Epithelial cell of proximal tubule (primary cell): Measurements from ENCODE around the gene SDHD. TPM values are rescaled to one million over a fixed set of nuclear protein-coding genes. Genes with fewer than 3 reads are reported as not detected.

Experiments
- DNase-seq: peaks from one replicate; pipeline ENCODE4 v3.0.0-alpha.2; 2011; ENCODE audit warnings: low read depth
- H3K4me3 ChIP-seq: 2 replicates; pipeline ENCODE4 v1.5.1; 2011; ENCODE audit warnings: low read depth, mild to moderate bottlenecking, low read length
- total RNA-seq: library from RNA; depleted of rRNA; stranded (reverse); fragments of >200 nt; gene quantifications from 2 replicates; pipeline ENCODE4 v1.2.3, GENCODE V29; 2015
- TF ChIP-seq, protein P1 (sequence below): conservative IDR thresholded peaks from 2 replicates; pipeline ENCODE4 v1.5.1; 2012; ENCODE audit warnings: low read depth, mild to moderate bottlenecking, low read length

Gene SDHD
- total RNA-seq, 1 donor from 2014 or later = 48.5 TPM

DNA sequence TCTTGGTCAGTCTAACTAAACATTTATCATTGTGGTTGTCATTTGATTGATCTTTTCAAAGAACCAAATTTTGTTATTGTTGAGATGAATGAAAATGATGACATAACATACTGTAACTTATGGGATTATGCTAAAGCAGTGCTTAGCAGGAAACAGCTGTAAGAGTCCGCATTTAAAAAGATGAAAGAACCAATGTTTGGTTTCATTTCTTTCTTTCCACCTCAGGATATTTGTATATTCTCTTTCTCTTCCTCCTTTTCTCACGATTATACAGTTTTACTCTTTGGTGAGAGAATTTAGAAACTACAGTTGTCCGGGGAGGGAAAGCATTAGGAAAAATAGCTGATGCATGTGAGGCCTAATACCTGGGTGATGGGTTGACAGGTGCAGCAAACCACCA, 36.0 kb upstream of the SDHD start:
- no peak overlapping the region for H3K4me3 ChIP-seq
- TF ChIP-seq, protein P1, sequence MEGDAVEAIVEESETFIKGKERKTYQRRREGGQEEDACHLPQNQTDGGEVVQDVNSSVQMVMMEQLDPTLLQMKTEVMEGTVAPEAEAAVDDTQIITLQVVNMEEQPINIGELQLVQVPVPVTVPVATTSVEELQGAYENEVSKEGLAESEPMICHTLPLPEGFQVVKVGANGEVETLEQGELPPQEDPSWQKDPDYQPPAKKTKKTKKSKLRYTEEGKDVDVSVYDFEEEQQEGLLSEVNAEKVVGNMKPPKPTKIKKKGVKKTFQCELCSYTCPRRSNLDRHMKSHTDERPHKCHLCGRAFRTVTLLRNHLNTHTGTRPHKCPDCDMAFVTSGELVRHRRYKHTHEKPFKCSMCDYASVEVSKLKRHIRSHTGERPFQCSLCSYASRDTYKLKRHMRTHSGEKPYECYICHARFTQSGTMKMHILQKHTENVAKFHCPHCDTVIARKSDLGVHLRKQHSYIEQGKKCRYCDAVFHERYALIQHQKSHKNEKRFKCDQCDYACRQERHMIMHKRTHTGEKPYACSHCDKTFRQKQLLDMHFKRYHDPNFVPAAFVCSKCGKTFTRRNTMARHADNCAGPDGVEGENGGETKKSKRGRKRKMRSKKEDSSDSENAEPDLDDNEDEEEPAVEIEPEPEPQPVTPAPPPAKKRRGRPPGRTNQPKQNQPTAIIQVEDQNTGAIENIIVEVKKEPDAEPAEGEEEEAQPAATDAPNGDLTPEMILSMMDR = no peak
- no peak for DNase-seq

DNA sequence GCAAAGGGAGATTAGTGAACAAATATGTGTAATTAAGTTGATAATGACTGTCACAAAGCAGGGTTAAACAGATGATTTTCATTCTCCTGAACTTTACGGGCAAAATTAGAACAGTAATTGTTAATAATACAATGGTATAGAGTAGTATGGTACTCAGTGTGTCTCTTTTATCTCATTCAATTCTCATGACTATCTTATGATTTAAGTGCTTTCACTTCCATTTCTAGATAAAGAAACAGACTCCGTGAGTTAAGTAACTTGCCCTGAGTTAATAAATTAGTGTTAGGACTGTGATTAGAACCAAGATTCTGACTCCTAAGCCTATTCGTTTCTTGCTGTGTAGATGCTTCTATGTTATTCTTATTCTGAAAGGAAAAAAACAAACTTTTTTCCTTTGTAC, 34.9 kb upstream of the SDHD start:
- no peak overlapping the region for H3K4me3 ChIP-seq
- DNase-seq = no peak
- TF ChIP-seq, protein P1 = no peak

- TF ChIP-seq, protein P1 = no peak
- no peak for DNase-seq
- no peak overlapping the region for H3K4me3 ChIP-seq
Observed at GRCh38 chr11:112057170-112057569, 29.5 kb upstream of the SDHD start.

DNA sequence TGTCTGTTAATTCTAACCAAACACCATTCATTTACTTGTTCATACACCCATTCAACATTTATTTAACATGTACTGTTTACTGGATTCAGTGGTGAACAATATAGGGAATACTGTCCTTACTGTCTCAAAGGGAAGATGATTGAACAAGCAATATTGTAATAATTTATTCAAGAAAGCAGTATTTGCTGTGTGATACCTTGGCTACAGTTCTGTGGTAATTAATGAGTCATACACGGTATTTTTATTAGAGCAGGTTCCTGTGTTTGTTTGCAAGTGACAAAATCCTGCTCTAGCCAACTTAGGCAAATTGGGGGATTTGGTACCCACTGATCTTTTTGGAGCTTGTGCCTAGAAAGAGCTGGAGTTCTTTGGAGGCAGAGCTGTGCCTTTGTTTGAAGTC, 28.6 kb upstream of the SDHD start:
- TF ChIP-seq, protein P1 = no peak
- H3K4me3 ChIP-seq = no peak overlapping the region
- no peak for DNase-seq

- DNase-seq = no peak
- H3K4me3 ChIP-seq = no peak overlapping the region
- TF ChIP-seq, protein P1 = no peak
Observed at GRCh38 chr11:112062923-112063322, 23.8 kb upstream of the SDHD start.

DNA sequence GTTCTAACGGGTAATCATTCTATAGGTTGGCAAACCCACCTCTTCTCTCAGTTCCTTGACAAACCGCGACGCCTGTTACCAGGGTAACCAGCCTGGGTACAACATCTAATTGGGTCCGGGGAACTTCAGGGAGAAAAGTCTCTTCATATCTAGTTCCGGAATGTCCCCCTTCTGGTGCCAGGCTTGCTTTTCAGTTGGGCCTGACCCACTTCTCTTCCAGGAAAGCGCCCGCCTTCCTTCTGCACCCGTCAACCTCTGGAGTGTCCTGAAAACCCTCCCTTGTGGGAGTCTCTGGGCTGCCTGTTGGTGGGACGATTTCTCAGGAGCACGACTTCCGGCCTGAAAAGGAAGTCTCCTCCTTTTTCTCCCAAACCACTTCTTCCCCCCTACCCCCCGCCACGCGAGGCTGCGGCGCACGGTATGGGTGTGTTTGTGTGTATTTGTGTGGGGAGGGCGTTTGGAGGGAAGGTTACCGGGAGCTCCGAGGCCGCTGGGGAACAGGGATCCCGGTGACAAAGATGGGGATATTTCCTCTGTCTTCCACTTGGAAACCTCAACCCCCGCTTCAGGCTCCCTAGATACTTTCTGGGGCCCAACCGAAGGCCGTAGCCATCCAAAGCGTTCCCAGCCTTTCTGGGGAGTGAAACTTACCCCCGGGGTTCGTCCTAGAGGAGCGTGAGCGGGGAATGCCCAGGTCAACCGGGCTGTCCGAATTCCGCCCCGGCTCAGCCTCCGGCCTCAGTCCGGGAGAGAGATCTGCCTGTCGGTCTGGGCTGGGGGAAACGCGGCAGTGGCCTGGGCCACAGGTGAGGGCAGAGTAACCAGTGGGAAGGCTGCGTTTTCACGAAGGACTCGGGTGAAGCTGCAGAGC, 12.5 kb upstream of the SDHD start, which contains the start of the genes NKAPD1 and PIH1D2:
Gene NKAPD1 (plus strand): TSS at position 359 of the 871 bp plus-strand sequence. CDS start 1,276 bp downstream, outside the sequence.
Gene PIH1D2 (minus strand): TSS at position 77 of the 871 bp plus-strand sequence. CDS start 843 bp downstream, outside the sequence.
- TF ChIP-seq, protein P1 = peak; percentile 7
- DNase-seq = peak; percentile 71

More for the DNA sequence above, 12.5 kb upstream of the SDHD start, which contains the start of the genes NKAPD1 and PIH1D2:
- peak within 1 kb of the TSS; percentile 98 for H3K4me3 ChIP-seq
